Esophagus muscularis mucosa (tissue), 4 donors: ENCODE measurements around the gene EPHA2.

Source experiments
- CTCF ChIP-seq, 3 experiments: fragments of 200-600 bp in 2 of 3; fragments of 450-650 bp in 1 of 3; sonication (generic) in 2 of 3; IDR thresholded peaks; one replicate each; pipeline ENCODE4 v1.5.1; 2017 to 2019; ENCODE audit warnings: antibody characterized with exemption in 3 of 3, mild to moderate bottlenecking in 2 of 3, moderate library complexity in 1 of 3
- EP300 ChIP-seq: sonication (generic); formaldehyde crosslinking; IDR thresholded peaks from one replicate; pipeline ENCODE4 v1.6.1; 2017; ENCODE audit warnings: antibody characterized with exemption
- POLR2A ChIP-seq: fragments of 450-650 bp; IDR thresholded peaks from one replicate; pipeline ENCODE4 v1.6.1; 2017; ENCODE audit warnings: antibody characterized with exemption, moderate library complexity, mild to moderate bottlenecking, low read depth
- POLR2AphosphoS5 ChIP-seq, 2 donors: sonication (generic); formaldehyde crosslinking; IDR thresholded peaks; one replicate each; pipeline ENCODE4 v1.6.1; 2017; ENCODE audit warnings: antibody characterized with exemption in 2 of 2

- TF ChIP-seq POLR2AphosphoS5 (IDR thresholded peaks at IDR 0.05): no peak
- no peak for TF ChIP-seq CTCF (IDR thresholded peaks at IDR 0.05)
- TF ChIP-seq POLR2A: no peak
- no peak for TF ChIP-seq EP300
These were observed 26.6 kb downstream of the EPHA2 start for GRCh38 chr1:16129316-16129715.
